CD4-positive, alpha-beta T cell treated with Interleukin-4 for 4 hours (primary cell): Measurements from ENCODE around the gene GRHL3.
"Not testable (repeated sequence)": the region's sequence is repeated elsewhere in the genome, so short reads cannot be mapped to it uniquely, and the experiment has no call there.

ENCODE experiments used
- DNase-seq: peaks from one replicate; pipeline ENCODE4 v3.0.0-alpha.2; 2020

GRHL3 gene

DNA sequence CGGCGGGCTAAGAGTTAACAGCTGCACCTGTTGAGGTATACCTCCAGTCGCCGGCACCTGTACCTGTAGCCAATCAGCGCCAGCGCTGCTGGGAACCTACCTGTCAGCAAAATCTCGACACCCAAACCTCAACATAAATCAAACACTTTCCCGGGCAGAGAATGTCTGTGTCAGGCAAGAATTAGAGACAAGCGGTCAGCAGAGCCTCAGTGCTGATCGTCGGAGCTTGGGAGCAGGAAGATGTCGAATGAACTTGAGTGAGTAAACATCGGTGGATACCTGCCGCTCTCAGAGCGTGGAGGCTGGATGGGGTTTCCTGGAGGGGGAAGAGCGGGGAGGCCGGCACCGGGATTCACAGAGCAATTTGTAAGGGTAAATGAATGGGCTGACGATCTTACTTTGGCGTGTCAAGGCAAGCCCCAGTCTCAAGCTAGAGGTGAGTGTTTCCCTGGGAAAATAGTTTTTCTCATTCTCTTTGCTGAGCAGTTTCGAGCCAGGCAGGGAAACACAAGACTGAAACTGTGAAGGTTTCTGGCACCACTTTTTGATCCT is at the start of gene GRHL3:
GRHL3 (plus strand) TSS at position 46 of the 552 bp plus-strand sequence; CDS start at position 241, 195 bp downstream.
- peak; percentile 13 for DNase-seq

- not testable (repeated sequence) for DNase-seq
Observed at GRCh38 chr1:24274203-24275103, 44.7 kb upstream of the GRHL3 start.

- no peak for DNase-seq
Observed at GRCh38 chr1:24275104-24275410, 44.1 kb upstream of the GRHL3 start.

- no peak for DNase-seq
Observed at GRCh38 chr1:24275510-24275909, 43.6 kb upstream of the GRHL3 start.

GRCh38 chr1:24276791-24277190 is 42.4 kb upstream of the GRHL3 start:
- no peak for DNase-seq

DNA sequence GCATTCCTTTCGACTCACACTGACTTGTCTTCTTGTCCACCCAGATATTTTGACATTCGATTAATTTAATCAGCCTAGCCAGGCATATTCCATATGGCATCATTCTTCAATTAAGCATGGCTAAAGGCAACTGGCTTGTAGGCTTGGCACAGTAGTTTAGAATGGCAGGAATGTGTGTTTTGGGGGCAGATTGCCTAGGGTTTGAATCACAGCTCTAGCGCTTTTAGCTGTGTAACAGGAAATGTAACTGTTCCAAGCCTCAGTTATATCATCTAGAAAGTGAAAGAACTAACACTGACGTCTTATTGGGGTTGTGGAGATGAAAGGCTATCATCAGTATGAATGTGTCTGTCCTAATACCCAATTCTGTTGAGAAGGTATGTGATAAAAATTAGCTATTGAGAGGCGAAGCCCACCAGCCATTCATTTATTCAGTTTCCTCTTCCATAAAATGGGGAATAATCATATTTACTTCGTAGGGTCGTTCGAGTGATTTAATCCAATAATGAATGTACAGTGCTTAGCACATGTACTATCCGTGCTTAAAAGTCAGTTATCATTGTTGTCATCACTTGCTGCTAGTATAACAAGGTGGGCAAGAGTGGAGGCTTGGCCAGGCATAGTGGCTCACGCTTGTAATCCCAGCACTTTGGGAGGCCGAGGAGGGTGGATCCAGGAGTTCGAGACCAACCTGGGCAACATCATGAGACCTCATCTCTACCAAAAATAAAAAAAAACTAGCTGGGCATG is 41.6 kb upstream of the GRHL3 start:
- DNase-seq: peak; percentile 4

GRCh38 chr1:24278726-24279125 is 40.4 kb upstream of the GRHL3 start:
- DNase-seq: no peak

GRCh38 chr1:24279590-24280232 is 39.4 kb upstream of the GRHL3 start:
- no peak for DNase-seq

GRCh38 chr1:24281591-24281990 is 37.6 kb upstream of the GRHL3 start:
- no peak for DNase-seq

DNA sequence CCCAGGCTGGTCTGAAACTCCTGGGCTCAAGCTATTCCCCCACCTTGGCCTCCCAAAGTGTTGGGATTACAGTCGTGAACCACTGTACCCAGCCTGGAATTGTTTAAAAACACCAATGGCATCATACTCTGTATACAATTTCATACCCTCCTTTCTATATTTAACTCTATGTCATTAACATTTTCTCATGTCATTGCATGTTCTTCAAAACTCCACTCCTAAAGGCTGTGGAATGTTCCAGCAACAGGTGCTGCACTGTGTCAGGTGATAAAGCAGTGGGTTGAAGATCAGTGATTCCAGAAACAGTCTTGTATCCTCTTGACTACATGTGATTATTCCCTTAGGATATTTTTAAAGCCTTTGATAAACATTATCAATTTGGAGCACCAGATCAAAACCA is 36.7 kb upstream of the GRHL3 start:
- no peak for DNase-seq

GRCh38 chr1:24283326-24284155 is 35.6 kb upstream of the GRHL3 start:
- no peak for DNase-seq

DNA sequence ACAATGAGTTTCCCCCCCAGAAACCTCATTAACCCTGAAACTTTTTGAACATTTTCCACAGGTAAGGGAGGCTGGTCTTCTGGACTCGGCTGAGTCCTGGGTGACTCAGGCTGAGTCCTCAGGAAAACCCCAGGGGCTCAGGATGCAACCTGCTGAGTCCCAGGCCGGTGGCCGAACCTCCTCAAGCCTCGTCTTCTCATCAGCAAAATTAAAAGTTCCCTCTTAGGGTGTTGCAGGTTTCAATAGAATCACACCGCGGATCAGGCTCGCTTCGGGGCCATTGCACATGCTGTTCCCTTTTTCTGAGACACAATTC is 35.0 kb upstream of the GRHL3 start:
- DNase-seq: no peak

DNA sequence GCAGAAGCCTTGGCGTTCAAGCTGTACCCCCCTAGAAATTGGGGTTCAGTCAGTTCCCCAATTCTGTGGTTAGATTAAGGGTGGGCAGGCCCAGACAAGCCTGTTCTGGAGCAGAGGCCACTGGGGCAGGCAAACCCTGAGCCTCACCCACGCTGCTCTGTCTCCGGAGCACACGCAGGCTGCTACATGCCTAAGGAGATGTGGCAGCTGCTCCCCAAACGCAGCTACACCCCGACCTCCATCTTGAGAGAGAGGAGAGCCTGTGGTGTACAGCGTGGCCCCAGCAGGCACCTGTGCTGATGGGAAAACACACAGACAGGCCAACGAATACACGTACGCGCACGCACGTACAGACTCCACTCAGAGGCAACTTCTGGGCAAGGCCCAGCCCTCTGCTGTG is 33.9 kb upstream of the GRHL3 start:
- no peak for DNase-seq

DNA sequence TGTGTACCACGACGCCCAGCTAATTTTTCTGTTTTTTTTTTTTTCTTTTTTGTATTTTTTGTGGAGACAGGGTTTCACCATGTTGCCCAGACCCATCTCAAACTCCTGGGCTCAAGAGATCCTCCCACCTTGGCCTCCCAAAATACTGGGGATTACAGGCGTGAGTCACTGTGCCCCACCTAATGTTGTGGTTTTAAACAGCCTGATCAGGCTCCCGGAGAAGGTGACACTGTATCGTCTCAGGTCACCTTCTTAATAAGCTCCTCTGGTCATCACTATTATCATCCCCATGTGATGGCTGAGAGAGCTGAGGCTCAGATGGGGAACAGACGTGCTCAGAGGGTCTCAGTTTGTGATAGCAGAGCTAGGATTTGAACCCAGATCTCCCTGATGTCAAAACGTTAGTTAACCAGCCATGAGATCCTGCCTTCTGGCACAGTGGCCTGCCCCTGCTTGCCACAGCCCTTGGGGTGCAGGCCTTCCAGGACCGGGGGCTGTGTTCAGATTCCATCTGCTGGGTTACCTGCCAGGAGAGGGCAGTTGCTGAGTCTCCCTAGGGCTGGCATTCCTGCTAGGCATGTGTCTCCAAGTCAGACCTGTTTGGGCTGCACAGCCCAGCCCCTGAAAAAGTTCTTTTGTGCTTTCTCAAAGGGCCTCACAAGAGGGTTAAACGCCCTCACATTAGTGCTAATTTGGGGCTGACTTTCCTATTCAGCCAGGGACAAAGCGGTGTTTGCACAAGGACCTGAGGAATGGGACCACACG is 32.7 kb upstream of the GRHL3 start:
- no peak for DNase-seq

- DNase-seq: not testable (repeated sequence)
Observed at GRCh38 chr1:24287779-24288178, 31.4 kb upstream of the GRHL3 start.

- no peak for DNase-seq
Observed at GRCh38 chr1:24288479-24288878, 30.7 kb upstream of the GRHL3 start.

- DNase-seq: no peak
Observed at GRCh38 chr1:24289937-24290595, 29.1 kb upstream of the GRHL3 start.

GRCh38 chr1:24290933-24291487 is 28.1 kb upstream of the GRHL3 start:
- DNase-seq: no peak

GRCh38 chr1:24292103-24292502 is 27.1 kb upstream of the GRHL3 start:
- no peak for DNase-seq

GRCh38 chr1:24292887-24293286 is 26.3 kb upstream of the GRHL3 start:
- no peak for DNase-seq
